GM11168 (cell line): ENCODE measurements around the gene OFD1.

Experiments used
- in situ Hi-C: fragments of 300-500 bp; cut with MboI; formaldehyde crosslinking; loops from one replicate; pipeline ENCODE4 v1.12.0; 2022; ENCODE audit warnings: low sequenced_read_pairs; ENCODE audit not compliant: unreplicated experiment

The OFD1 gene, protein sequence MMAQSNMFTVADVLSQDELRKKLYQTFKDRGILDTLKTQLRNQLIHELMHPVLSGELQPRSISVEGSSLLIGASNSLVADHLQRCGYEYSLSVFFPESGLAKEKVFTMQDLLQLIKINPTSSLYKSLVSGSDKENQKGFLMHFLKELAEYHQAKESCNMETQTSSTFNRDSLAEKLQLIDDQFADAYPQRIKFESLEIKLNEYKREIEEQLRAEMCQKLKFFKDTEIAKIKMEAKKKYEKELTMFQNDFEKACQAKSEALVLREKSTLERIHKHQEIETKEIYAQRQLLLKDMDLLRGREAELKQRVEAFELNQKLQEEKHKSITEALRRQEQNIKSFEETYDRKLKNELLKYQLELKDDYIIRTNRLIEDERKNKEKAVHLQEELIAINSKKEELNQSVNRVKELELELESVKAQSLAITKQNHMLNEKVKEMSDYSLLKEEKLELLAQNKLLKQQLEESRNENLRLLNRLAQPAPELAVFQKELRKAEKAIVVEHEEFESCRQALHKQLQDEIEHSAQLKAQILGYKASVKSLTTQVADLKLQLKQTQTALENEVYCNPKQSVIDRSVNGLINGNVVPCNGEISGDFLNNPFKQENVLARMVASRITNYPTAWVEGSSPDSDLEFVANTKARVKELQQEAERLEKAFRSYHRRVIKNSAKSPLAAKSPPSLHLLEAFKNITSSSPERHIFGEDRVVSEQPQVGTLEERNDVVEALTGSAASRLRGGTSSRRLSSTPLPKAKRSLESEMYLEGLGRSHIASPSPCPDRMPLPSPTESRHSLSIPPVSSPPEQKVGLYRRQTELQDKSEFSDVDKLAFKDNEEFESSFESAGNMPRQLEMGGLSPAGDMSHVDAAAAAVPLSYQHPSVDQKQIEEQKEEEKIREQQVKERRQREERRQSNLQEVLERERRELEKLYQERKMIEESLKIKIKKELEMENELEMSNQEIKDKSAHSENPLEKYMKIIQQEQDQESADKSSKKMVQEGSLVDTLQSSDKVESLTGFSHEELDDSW

DNA sequence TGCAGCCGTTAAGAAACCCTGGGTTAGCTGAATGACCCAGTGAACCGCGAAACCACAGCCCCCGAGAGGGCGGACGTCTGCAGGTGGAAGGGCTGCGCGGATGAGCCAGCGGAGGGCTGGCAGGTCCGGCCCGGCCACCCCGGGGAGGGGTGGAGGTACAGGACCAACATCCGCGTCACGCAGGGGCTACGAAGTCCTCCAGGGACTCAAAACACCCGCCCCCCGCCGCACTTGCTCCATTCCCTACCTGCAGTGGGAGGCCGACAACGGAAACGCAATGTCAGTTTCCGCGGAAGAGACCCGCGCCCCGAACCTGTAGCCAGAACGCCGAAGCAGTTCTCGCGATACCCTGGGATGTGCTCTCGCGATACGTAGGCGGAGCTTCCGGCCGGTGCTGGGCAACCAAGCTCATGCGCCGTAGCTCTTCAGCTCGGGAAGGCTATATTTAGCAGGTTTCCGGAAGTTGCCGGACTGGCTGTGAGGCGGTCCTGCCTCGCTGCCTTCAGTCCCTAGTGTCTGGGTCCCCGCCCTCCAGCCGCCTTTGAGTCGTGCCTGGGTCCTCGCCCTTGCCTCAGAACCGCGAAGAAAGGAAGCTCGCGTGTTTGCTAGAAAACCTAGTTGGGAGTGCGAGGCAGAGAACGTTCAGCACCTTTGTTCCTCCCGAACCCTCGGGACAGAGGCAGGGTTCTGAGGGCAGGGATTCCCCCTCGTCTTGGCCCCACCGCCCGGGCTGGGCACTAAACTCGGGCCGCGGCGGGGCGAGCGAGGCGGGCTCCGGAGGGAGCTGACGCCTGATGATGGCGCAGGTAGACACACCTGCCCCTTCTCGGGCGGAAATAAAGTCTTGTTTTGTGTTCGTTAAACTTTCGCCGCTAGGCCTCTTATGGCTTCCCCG, at the start of gene OFD1, which contains the start of gene TRAPPC2:
TSS of gene OFD1 (plus strand) at position 471 of the 895 bp plus-strand sequence. CDS start at position 795, 324 bp downstream.
TSS of gene TRAPPC2 (minus strand) at position 343 of the 895 bp plus-strand sequence. CDS start 14,657 bp downstream, outside the sequence.
- in situ Hi-C loops: no loop called here

GRCh38 chrX:13685126-13685763, 49.3 kb upstream of the OFD1 start:
- in situ Hi-C loops: no loop called here

DNA sequence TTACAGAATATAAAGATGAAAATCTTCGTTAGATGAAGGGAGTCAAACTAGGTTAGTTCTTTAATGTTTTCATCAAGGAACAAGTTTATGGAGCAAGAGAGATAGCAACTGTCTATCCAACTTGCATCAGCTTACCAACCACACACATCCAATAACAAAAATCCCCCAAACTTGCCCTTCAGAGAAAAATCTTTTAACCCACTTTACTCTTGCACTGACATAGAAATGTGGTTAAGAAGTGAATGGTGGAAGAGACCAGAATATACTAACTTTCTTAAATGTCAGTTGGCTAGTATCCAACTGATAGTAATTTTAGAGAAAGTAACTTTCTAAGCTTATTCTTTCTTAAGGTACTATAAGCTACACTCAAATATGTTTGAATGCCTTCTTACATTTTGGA, 47.3 kb upstream of the OFD1 start:
- in situ Hi-C loops: no loop called here

DNA sequence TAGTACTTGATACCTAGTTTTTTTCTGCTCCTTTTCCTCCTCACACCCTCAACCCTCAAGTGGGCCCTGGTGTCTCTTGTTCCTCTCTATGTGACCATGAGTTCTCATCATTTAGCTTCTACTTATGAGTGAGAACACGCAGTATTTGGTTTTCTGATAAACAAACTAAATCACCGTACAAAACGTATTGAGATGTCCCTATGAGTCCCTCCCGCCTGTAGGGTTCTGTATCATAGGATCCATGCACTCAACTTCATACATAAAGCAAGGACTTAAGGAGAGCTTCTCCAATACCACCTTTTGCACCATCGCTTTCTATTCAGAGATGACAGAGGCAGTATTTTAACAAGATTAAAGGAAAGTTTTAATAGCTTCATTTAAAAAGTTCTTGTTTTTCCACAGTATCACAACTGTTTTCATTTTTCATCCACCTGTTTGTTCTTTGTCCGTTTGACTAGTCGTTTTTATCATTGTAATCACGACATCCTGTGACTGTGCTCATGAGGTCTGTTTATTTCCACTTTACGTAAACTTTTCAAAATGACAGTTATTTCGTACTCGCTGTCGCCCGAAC, 46.1 kb upstream of the OFD1 start:
- in situ Hi-C loops: no loop called here

GRCh38 chrX:13688958-13689740, 45.4 kb upstream of the OFD1 start, which contains the start of gene RAB9A:
Gene RAB9A, plus strand, starts transcription at chrX:13689128. Its CDS starts 19,619 bp downstream, at chrX:13708747.
- in situ Hi-C loops: no loop called here

- in situ Hi-C loops: no loop called here
These were observed 44.8 kb upstream of the OFD1 start for GRCh38 chrX:13689741-13690211.

- in situ Hi-C loops: no loop called here
These were observed 43.7 kb upstream of the OFD1 start for GRCh38 chrX:13690836-13691235.

DNA sequence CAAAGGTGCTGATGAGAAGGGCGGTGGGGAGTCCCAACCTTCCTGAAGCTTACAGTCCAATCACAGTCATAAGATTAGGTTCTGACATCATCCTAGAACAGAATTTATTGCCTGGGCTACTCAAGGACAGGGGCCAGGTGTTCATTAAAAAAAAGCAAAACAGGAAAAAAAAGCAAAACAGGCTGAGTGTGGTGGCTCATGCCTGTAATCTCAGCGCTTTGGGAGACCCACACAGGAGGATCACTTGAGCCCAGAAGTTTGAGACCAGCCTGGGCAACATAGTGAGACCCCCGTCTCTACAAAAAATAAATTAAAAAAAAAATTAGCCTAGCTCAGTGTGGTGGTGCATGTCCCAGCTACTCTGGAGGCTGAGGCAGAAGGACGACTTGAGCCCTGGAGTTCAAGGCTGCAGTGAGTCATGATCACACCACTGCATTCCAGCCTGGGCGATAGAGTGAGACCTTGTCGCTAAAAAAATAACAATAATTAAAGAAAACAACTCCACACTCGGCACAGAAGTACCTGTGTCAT, 42.6 kb upstream of the OFD1 start:
- in situ Hi-C loops: no loop called here

GRCh38 chrX:13692771-13693231, 41.7 kb upstream of the OFD1 start:
- in situ Hi-C loops: no loop called here

GRCh38 chrX:13693341-13693961, 41.1 kb upstream of the OFD1 start:
- in situ Hi-C loops: no loop called here

- in situ Hi-C loops: no loop called here
These were observed 40.2 kb upstream of the OFD1 start for GRCh38 chrX:13694359-13694758.

DNA sequence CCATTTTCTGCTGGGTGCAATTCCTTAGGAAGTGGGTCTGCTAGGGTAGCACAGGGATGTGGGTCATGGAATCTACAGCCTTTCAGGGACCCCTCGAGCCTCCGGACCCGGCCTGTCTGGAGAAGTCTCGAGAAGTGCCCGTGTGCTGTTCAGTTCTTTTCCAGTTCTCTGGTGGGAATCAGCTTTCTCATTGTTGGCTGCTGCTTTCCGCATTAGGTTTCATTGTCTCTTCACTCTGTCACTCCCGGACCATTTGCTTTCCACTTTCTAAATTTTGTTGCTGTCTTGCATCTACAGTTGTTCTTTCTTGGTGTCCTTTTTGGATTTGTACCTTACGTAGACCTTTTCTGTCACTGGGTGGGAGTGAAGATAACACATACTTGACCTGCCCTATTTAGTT, 39.6 kb upstream of the OFD1 start:
- in situ Hi-C loops: no loop called here

- in situ Hi-C loops: no loop called here
These were observed 38.9 kb upstream of the OFD1 start for GRCh38 chrX:13695601-13696115.

DNA sequence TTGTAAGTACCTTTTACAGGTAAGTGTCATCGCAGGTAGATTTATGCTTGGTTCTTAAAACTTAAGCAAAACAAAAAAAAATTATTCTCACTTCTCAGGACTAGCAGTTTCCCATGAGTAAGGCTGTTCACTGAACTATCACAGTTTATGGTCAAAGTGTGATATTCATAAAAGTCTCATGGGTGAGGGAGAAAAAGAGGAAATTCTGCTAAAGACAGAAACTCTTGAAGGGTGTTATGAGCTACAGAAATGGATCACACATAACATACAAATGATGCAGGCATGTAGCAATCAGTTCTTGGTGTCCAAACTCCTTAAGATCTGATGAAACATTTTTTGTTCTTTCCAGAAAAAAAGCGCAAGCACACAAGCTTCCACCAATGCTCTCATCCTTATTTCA, 37.1 kb upstream of the OFD1 start:
- in situ Hi-C loops: no loop called here

- in situ Hi-C loops: no loop called here
These were observed 36.6 kb upstream of the OFD1 start for GRCh38 chrX:13697976-13698375.

GRCh38 chrX:13698432-13698831, 36.1 kb upstream of the OFD1 start:
- in situ Hi-C loops: no loop called here

- in situ Hi-C loops: no loop called here
These were observed 35.2 kb upstream of the OFD1 start for GRCh38 chrX:13699183-13699826.
